Cardiac muscle cell (in vitro differentiated cells and primary cell): Measurements from ENCODE around the gene DHX30. TPM values are rescaled to one million over a fixed set of nuclear protein-coding genes. Genes with fewer than 3 reads are reported as not detected.

Experiments
- DNase-seq, 2 donors: peaks; one replicate each; pipeline versions ENCODE4 v3.0.0 to v3.0.0-alpha.2; 2010 to 2017; ENCODE audit warnings: low read depth in 1 of 2, low spot score in 1 of 2
- H3K27ac ChIP-seq: fragments of 200-600 bp; sonication (generic); 2 replicates; pipeline ENCODE4 v1.5.1; 2016
- H3K27me3 ChIP-seq: fragments of 200-600 bp; sonication (generic); 2 replicates; pipeline ENCODE4 v1.6.0; 2016; ENCODE audit warnings: control low read depth
- H3K36me3 ChIP-seq: fragments of 200-600 bp; sonication (generic); 2 replicates; pipeline ENCODE4 v1.5.1; 2016; ENCODE audit warnings: control low read depth
- H3K4me1 ChIP-seq: fragments of 200-600 bp; sonication (generic); 2 replicates; pipeline ENCODE4 v1.8.1; 2017; ENCODE audit warnings: low read depth, mild to moderate bottlenecking, mixed run types
- H3K4me3 ChIP-seq: fragments of 200-600 bp; sonication (generic); 2 replicates; pipeline ENCODE4 v1.5.1; 2016; ENCODE audit warnings: mild to moderate bottlenecking
- H3K9me3 ChIP-seq: fragments of 200-600 bp; sonication (generic); 2 replicates; pipeline ENCODE4 v1.5.1; 2017; ENCODE audit warnings: low read depth, mild to moderate bottlenecking, control low read depth
- polyA plus RNA-seq: library from polyadenylated mRNA; unstranded; fragments of >200 nt; fragmentation: Nextera tagmentation; extraction: Ambion mirVana; gene quantifications from 2 replicates; pipeline ENCODE4 v1.2.1, GENCODE V29; 2016
- total RNA-seq: library from RNA; depleted of rRNA; stranded (reverse); fragments of >200 nt; gene quantifications from 2 replicates; pipeline ENCODE4 v1.2.3, GENCODE V29; 2016
- TF ChIP-seq, protein P1 (sequence below): IDR thresholded peaks from 2 replicates; pipeline ENCODE4 v1.5.1; 2012; ENCODE audit warnings: low read depth, mild to moderate bottlenecking, low read length

The DHX30 gene
- total and polyA plus RNA-seq, 2 experiments from 2014 or later = 86.4 to 120 TPM

DNA sequence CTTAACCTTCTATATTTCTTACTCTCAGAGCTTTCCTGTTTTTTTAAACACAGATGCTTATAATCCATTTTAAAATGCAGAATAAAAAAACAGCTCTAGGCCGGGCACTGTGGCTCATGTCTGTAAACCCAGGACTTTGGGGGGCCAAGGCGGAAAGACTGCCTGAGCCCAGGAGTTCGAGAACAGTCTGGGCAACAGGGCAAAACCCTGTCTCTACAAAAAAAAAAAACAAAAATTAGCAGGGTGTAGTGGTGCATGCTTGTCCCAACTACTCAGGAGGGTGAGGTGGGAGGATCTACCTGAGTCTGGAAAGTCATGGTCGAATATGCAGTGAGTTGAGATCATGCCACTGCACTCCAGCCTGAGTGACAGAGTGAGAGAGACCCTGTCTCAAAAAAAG lies 36.8 kb upstream of the DHX30 start:
- H3K4me3 ChIP-seq = no peak overlapping the region
- no peak overlapping the region for H3K27ac ChIP-seq
- H3K9me3 ChIP-seq = no peaks in the 10 kb centered on the region
- TF ChIP-seq, protein P1, sequence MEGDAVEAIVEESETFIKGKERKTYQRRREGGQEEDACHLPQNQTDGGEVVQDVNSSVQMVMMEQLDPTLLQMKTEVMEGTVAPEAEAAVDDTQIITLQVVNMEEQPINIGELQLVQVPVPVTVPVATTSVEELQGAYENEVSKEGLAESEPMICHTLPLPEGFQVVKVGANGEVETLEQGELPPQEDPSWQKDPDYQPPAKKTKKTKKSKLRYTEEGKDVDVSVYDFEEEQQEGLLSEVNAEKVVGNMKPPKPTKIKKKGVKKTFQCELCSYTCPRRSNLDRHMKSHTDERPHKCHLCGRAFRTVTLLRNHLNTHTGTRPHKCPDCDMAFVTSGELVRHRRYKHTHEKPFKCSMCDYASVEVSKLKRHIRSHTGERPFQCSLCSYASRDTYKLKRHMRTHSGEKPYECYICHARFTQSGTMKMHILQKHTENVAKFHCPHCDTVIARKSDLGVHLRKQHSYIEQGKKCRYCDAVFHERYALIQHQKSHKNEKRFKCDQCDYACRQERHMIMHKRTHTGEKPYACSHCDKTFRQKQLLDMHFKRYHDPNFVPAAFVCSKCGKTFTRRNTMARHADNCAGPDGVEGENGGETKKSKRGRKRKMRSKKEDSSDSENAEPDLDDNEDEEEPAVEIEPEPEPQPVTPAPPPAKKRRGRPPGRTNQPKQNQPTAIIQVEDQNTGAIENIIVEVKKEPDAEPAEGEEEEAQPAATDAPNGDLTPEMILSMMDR = no peak
- H3K27me3 ChIP-seq = no peaks in the 10 kb centered on the region
- DNase-seq = no peak
- H3K36me3 ChIP-seq = peaks cover 11% of the 10 kb centered on the region
- no peaks in the 10 kb centered on the region for H3K4me1 ChIP-seq

DNA sequence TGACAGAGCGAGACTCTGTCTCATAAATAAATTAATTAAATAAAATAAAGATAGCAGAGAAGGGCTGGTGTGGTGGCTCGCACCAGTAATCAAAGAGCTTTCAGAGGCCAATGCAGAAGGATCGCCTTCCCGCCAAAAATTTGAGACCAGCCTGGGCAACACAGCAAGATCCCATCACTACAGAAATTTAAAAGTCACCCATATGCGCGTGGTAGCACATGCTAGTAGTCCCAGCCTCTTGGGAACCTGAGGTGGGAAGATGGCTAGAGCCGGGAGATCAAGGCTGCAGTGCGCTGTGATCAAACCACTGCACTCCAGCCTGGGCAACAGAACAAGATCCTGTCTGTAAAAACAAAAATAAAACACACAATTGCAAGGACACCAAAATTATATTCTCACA lies 30.9 kb upstream of the DHX30 start:
- TF ChIP-seq, protein P1 = no peak
- Histone ChIP-seq H3K36me3 (peaks cover 22% of the 10 kb centered on the region), H3K4me3 (no peak overlapping the region), H3K27me3 (no peaks in the 10 kb centered on the region), H3K4me1 (no peaks in the 10 kb centered on the region), H3K27ac (no peak overlapping the region), H3K9me3 (no peaks in the 10 kb centered on the region)
- no peak for DNase-seq

DNA sequence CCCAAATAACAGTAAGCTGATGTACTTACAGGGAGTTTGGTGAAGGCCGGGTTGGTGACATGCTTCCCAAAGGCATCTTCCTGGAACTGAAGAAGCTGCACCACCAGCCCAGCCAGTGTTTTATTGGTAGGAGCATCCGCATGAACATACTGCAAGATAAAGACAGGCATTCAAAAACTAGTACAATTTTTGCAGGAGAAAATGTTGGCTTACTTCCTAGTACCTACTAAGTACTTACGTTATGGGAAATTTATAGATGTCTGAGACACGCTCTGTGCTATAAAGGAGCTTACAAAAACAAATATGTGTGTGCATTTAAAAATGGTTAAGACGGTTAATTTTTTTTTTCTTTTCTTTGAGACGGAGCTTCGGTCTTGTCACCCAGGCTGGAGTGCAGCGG lies 30.1 kb upstream of the DHX30 start:
- Histone ChIP-seq H3K27ac (peak overlapping the region; percentile 34), H3K27me3 (no peaks in the 10 kb centered on the region), H3K36me3 (peaks cover 22% of the 10 kb centered on the region), H3K4me3 (no peak overlapping the region), H3K4me1 (no peaks in the 10 kb centered on the region), H3K9me3 (no peaks in the 10 kb centered on the region)
- no peak for DNase-seq
- TF ChIP-seq, protein P1 = no peak

DNA sequence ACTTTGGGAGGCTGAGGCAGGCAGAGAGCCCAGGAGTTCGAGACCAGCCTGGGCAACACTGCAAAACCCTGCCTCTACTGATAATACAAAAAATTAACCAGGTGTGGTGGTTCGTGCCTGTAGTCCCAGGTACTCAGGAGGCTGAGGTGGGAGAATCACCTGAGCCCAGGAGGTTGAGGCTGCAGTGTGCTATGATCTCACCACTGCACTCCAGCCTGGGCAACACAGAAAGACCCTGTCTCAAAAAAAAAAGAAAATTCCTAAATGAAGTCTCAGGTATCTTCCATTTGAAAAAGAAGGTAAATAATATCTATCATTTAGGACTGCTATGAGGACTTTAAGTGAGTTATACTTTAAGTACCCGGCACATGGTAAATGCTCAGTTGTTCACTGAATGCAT lies 24.2 kb upstream of the DHX30 start:
- TF ChIP-seq, protein P1 = no peak
- Histone ChIP-seq H3K27ac (no peak overlapping the region), H3K9me3 (no peaks in the 10 kb centered on the region), H3K4me1 (peaks cover 16% of the 10 kb centered on the region), H3K4me3 (no peak overlapping the region), H3K27me3 (no peaks in the 10 kb centered on the region), H3K36me3 (no peaks in the 10 kb centered on the region)
- DNase-seq = no peak

DNA sequence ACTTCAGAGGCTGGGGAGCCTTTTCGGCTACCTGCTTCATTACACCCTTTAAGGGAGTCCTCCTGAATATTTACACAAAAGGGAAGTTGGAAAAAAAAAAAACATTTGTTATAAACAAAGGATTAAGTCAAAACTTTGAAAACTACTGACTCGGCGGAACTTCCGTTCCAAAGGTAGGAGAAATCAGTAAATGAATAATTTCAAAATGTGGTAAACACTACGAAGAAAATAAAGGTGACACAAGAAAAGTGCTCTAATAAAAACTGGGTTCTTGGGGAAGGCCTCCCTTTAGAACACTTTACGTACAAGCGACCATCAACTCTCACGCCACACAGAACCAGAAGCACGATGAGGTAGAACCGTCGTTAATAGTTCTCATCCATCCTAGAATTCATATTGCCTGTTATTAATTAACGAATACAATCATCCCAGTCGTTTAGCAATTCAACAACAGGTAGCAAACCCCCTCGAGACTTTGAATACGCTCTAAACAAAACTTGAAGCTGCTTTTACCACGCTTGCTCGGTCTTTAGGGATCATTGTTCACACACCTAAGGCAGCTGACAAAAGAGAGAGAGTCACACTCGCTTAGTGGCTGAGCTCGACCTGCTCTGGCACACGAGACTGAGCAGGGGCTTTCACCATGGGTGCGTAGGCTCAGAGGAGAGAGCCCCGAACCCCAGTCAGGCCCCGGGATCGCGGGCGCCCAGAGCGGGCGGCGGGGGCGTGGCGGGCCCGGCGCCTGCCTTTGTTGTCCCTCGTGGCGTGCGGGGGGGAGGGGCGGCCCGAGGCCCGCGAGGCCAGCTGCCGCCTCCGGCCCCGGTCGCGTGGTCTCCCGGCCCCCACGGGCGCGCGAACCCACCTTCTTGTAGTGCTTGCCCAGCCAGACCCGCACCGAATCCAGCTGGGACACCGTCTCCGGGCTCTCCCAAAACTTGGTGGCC lies 21.9 kb upstream of the DHX30 start:
- no peaks in the 10 kb centered on the region for H3K36me3 ChIP-seq

More for the DNA sequence above, 21.9 kb upstream of the DHX30 start:
- DNase-seq = peak; percentile 33 to 74
- Histone ChIP-seq H3K4me3 (peak overlapping the region; percentile 70), H3K9me3 (no peaks in the 10 kb centered on the region), H3K27me3 (no peaks in the 10 kb centered on the region), H3K4me1 (peaks cover 16% of the 10 kb centered on the region), H3K27ac (peak overlapping the region; percentile 98)
- TF ChIP-seq, protein P1 = no peak
